ENCODE results near the gene ADM2. TPM values are rescaled to one million over a fixed set of nuclear protein-coding genes. Genes with fewer than 3 reads are reported as not detected.
A peak's percentile ranks its signal among the peaks of the same experiment; 100 is the strongest.

ADM2 gene
- total and polyA plus RNA-seq, 2 of the 13 experiments (the other 11 are each of a cell fraction or from before 2014, with no cell fraction given), result 1.2 to 3.0 TPM

- no peak for TF ChIP-seq PRDM10 (CRISPR knock-in tag; IDR thresholded peaks at IDR 0.05; ENCODE audit: low read depth)
- TF ChIP-seq ZFY (CRISPR knock-in tag; IDR thresholded peaks at IDR 0.05), result peak; percentile 83; the same call in 1 of the 2 replicates
- TF ChIP-seq MAZ (IDR thresholded peaks at IDR 0.05; ENCODE audit: borderline replicate concordance, low read depth, low read length), result no peak
- TF ChIP-seq MAZ (CRISPR knock-in tag; IDR thresholded peaks at IDR 0.05; ENCODE audit: low read depth), result peak; percentile 70
- TF ChIP-seq ZFYVE20 (CRISPR knock-in tag; IDR thresholded peaks at IDR 0.05; ENCODE audit: borderline replicate concordance, low read depth), result 0 out of 2 replicates have a peak, but pooled peaks have one; percentile 37
- TF ChIP-seq ZNF572 (CRISPR knock-in tag; IDR thresholded peaks at IDR 0.05), result no peak
- no peak for TF ChIP-seq TBL1XR1 (IDR thresholded peaks at IDR 0.05; ENCODE audit: borderline replicate concordance, low read length, partially characterized antibody)
- 0 out of 2 replicates have a peak, but pooled peaks have one; percentile 60 for TF ChIP-seq ZNF468 (CRISPR knock-in tag; IDR thresholded peaks at IDR 0.05)
- TF ChIP-seq CCAR2 (optimal IDR thresholded peaks at IDR 0.05; ENCODE audit: low read depth, low read length), result no peak
- 0 out of 2 replicates have a peak, but pooled peaks have one; percentile 41 for TF ChIP-seq ZNF101 (CRISPR knock-in tag; IDR thresholded peaks at IDR 0.05; ENCODE audit: borderline replicate concordance, low read depth)
- no peak for TF ChIP-seq RAD51 (IDR thresholded peaks at IDR 0.05; ENCODE audit: borderline replicate concordance)
- 0 out of 2 replicates have a peak, but pooled peaks have one; percentile 47 for TF ChIP-seq CCDC6 (CRISPR knock-in tag; IDR thresholded peaks at IDR 0.05)
- TF ChIP-seq ETV5 (CRISPR knock-in tag; IDR thresholded peaks at IDR 0.05; ENCODE audit: borderline replicate concordance), result peak; percentile 54; the same call in 1 of the 2 replicates
- no peak for TF ChIP-seq ZNF800 (CRISPR knock-in tag; IDR thresholded peaks at IDR 0.05)
- TF ChIP-seq ZNF784 (CRISPR knock-in tag; IDR thresholded peaks at IDR 0.05; ENCODE audit: borderline replicate concordance), result no peak
- no peak for TF ChIP-seq ZNF281 (CRISPR knock-in tag; IDR thresholded peaks at IDR 0.05; ENCODE audit: borderline replicate concordance)
- TF ChIP-seq RFX1 (IDR thresholded peaks at IDR 0.05), result no peak
- TF ChIP-seq SALL1 (CRISPR knock-in tag; IDR thresholded peaks at IDR 0.05), result peak; percentile 73
- no peak for TF ChIP-seq SATB2 (CRISPR knock-in tag; IDR thresholded peaks at IDR 0.05)
- peak; percentile 94 for TF ChIP-seq ZNF121 (CRISPR knock-in tag; IDR thresholded peaks at IDR 0.05)
Observed at GRCh38 chr22:50529897-50530579, 48.7 kb downstream of the ADM2 start, which contains the start of gene TYMP (continued).

All from HepG2 (cell line).